GM12878 (cell line): ENCODE data around the gene IER5. TPM values are rescaled to one million over a fixed set of nuclear protein-coding genes. Genes with fewer than 3 reads are reported as not detected.

Experiments
- ATAC-seq: fragments of 200-7000 bp; cut with Tn5 transposase; 3 replicates; pipeline ENCODE4 v1.9.1; 2020; ENCODE audit warnings: mild to moderate bottlenecking, moderate library complexity
- BruUV-seq: library from RNA; stranded (reverse); fragments of 400-500 nt; replicated peaks from 2 replicates; lab custom pipeline; 2021; lab: Mats Ljungman, UMichigan
- CTCF ChIA-PET: fragments of 300-600 bp; sonication (Branson Sonifier 250); formaldehyde crosslinking; extraction: SDS; loops from one replicate; lab custom pipeline; 2021; ENCODE audit warnings: inconsistent platforms; lab: Yijun Ruan, JAX
- POLR2A ChIA-PET: fragments of 350-600 bp; formaldehyde crosslinking; extraction: SDS; loops from one replicate; lab custom pipeline; 2021; ENCODE audit warnings: inconsistent platforms; lab: Charles Lee
- RAD21 ChIA-PET: fragments of 300-600 bp; sonication (Branson Sonifier 250); formaldehyde crosslinking; loops from one replicate; lab custom pipeline; 2023; ENCODE audit warnings: antibody characterized with exemption; ENCODE audit not compliant: unreplicated experiment; lab: Charles Lee
- SMC1A ChIA-PET: fragments of 300-600 bp; sonication (Branson Sonifier 250); formaldehyde crosslinking; loops from one replicate; lab custom pipeline; 2023; ENCODE audit not compliant: unreplicated experiment, uncharacterized antibody; lab: Charles Lee
- DNase-seq: peaks from one replicate; pipeline ENCODE4 v3.0.0-alpha.2; 2011; ENCODE audit warnings: low read depth, low spot score
- FAIRE-seq: peaks from 3 replicates; lab custom pipeline; 2011; peaks lifted over from hg19 to GRCh38; lab: Jason Lieb, UNC
- H2AFZ ChIP-seq: 2 replicates; pipeline ENCODE4 v1.6.0; 2011; ENCODE audit warnings: low read depth, low read length, control low read depth; ENCODE audit not compliant: control insufficient read depth
- H3K27ac ChIP-seq: 2 replicates; pipeline ENCODE4 v1.5.1; 2011; ENCODE audit warnings: control low read depth; ENCODE audit not compliant: control insufficient read depth, insufficient read depth
- H3K27me3 ChIP-seq, 2 experiments: replicated peaks in 1 of 2; 2 replicates each; pipeline versions ENCODE4 v1.6.0 to v1.6.1; 2011; ENCODE audit warnings: low read length in 1 of 2; ENCODE audit not compliant: control insufficient read depth in 2 of 2, insufficient read depth in 2 of 2
- H3K36me3 ChIP-seq, 2 experiments: 2 replicates each; pipeline ENCODE4 v1.5.1; 2011; ENCODE audit warnings: low read length in 1 of 2; ENCODE audit not compliant: control insufficient read depth in 2 of 2, insufficient read depth in 2 of 2
- H3K4me1 ChIP-seq: 2 replicates; pipeline ENCODE4 v1.6.1; 2011; ENCODE audit warnings: mild to moderate bottlenecking, low read length, moderate library complexity, mixed read lengths; ENCODE audit not compliant: control insufficient read depth, insufficient read depth
- H3K4me2 ChIP-seq: 2 replicates; pipeline ENCODE4 v1.6.0; 2011; ENCODE audit warnings: control low read depth; ENCODE audit not compliant: control insufficient read depth, insufficient read depth
- H3K4me3 ChIP-seq: fragments of 200-600 bp; sonication (generic); 2 replicates; pipeline ENCODE4 v1.5.1; 2016
- H3K79me2 ChIP-seq: 2 replicates; pipeline ENCODE4 v1.6.0; 2011; ENCODE audit warnings: low read length; ENCODE audit not compliant: control insufficient read depth, insufficient read depth
- H3K9ac ChIP-seq: 2 replicates; pipeline ENCODE4 v1.8.0; 2011; ENCODE audit warnings: low read length, control low read depth, mixed read lengths; ENCODE audit not compliant: control insufficient read depth, insufficient read depth
- H3K9me3 ChIP-seq: replicated peaks from 3 replicates; pipeline ENCODE4 v1.5.1; 2011; ENCODE audit warnings: mild to moderate bottlenecking, low read length; ENCODE audit not compliant: control insufficient read depth, insufficient read depth
- H4K20me1 ChIP-seq: 2 replicates; pipeline ENCODE4 v1.6.0; 2011; ENCODE audit not compliant: control insufficient read depth, insufficient read depth
- ASH2L ChIP-seq: fragments of 300-600, 200-600 bp; sonication (generic); IDR thresholded peaks from 2 replicates; pipeline ENCODE4 v1.6.1; 2017; ENCODE audit warnings: low read depth, mild to moderate bottlenecking, borderline replicate concordance
- ATF7 ChIP-seq: fragments of 450-650 bp; IDR thresholded peaks from 2 replicates; pipeline ENCODE4 v1.6.1; 2016; ENCODE audit warnings: low read depth, mild to moderate bottlenecking
- BCL11A ChIP-seq: IDR thresholded peaks from 2 replicates; pipeline ENCODE4 v1.6.1; 2011; ENCODE audit warnings: low read depth, low read length
- CEBPB ChIP-seq, 2 experiments: fragments of 150-350 bp in 1 of 2; IDR thresholded peaks; 2 replicates each; pipeline ENCODE4 v1.6.1; 2012 to 2014; ENCODE audit warnings: low read depth in 2 of 2, low read length in 2 of 2, borderline replicate concordance in 1 of 2, inconsistent platforms in 1 of 2
- CREM ChIP-seq: IDR thresholded peaks from 2 replicates; pipeline ENCODE4 v1.6.1; 2014; ENCODE audit warnings: antibody characterized with exemption, low read depth
- EED ChIP-seq: sonication (generic); IDR thresholded peaks from 2 replicates; pipeline ENCODE4 v1.6.1; 2016; ENCODE audit warnings: antibody characterized with exemption, low read depth
- GATAD2B ChIP-seq: fragments of 450-650 bp; conservative IDR thresholded peaks from 2 replicates; pipeline ENCODE4 v1.6.1; 2017; ENCODE audit warnings: low read depth, mild to moderate bottlenecking, moderate library complexity
- HDGF ChIP-seq: fragments of 450-650 bp; IDR thresholded peaks from 2 replicates; pipeline ENCODE4 v1.6.1; 2016; ENCODE audit warnings: antibody characterized with exemption
- IKZF1 ChIP-seq: fragments of 450-650 bp; conservative IDR thresholded peaks from 2 replicates; pipeline ENCODE4 v1.6.1; 2017; ENCODE audit warnings: antibody characterized with exemption, mild to moderate bottlenecking
- KDM1A ChIP-seq: fragments of 200-600 bp; sonication (generic); IDR thresholded peaks from 2 replicates; pipeline ENCODE4 v1.6.1; 2016; ENCODE audit warnings: borderline replicate concordance
- NR2C1 ChIP-seq: fragments of 450-650 bp; IDR thresholded peaks from 2 replicates; pipeline ENCODE4 v1.6.1; 2017; ENCODE audit warnings: antibody characterized with exemption, mild to moderate bottlenecking, moderate library complexity
- NR2F1 ChIP-seq: fragments of 450-650 bp; conservative IDR thresholded peaks from 2 replicates; pipeline ENCODE4 v1.6.1; 2017; ENCODE audit warnings: mild to moderate bottlenecking
- SMAD1 ChIP-seq: fragments of 450-650 bp; IDR thresholded peaks from 2 replicates; pipeline ENCODE4 v1.6.1; 2018; ENCODE audit warnings: mild to moderate bottlenecking, low read depth; ENCODE audit not compliant: partially characterized antibody
- ZNF274 ChIP-seq: IDR thresholded peaks from one replicate; pipeline ENCODE4 v1.8.0; 2011; ENCODE audit not compliant: insufficient read length, insufficient read depth
- WGBS: methylation state at CpG from one replicate; pipeline ENCODE4 v1.1.6; 2016; ENCODE audit warnings: low lambda C conversion rate; ENCODE audit not compliant: insufficient replicate concordance, insufficient coverage; ENCODE audit errors: missing lambda C conversion rate; 5-methylcytosine and 5-hydroxymethylcytosine counted together
- in situ Hi-C: fragments of 300-500 bp; cut with MboI; formaldehyde crosslinking; loops from 9 replicates; pipeline ENCODE4 v1.14.3; 2018; ENCODE audit warnings: mixed read lengths
- intact Hi-C: fragments of 100-400 bp; cut with micrococcal nuclease; formaldehyde crosslinking; loops from one replicate; pipeline ENCODE4 v1.14.2; 2022; ENCODE audit not compliant: unreplicated experiment
- polyA plus RNA-seq, 11 experiments: library from polyadenylated mRNA; depleted of rRNA in 4 of 11; unstranded in 6 of 11; stranded (reverse) in 5 of 11; fragments of >200 nt; fragmentation: Nextera tagmentation in 4 of 11; fragmentation: Illumina TruSeq in 1 of 11; extraction: Ambion mirVana in 4 of 11; extraction: Trizol in 1 of 11; gene quantifications; 1 replicate in 1 of 11; 2 replicates in 10 of 11; pipeline versions ENCODE4 v1.2.1 to v1.2.3, GENCODE V29; 2011 to 2016; ENCODE audit warnings: inconsistent platforms in 2 of 11, missing spikeins in 2 of 11, low read depth in 1 of 11
- total RNA-seq, 4 experiments: library from RNA; depleted of rRNA in 3 of 4; stranded (reverse); fragments of >200 nt in 3 of 4; fragmentation: Illumina TruSeq in 1 of 4; extraction: Trizol in 1 of 4; gene quantifications; 2 replicates each; pipeline versions ENCODE4 v1.2.1 to v1.2.3, GENCODE V29; 2013 to 2021
- TF ChIP-seq, protein P1 (sequence below): fragments of 450-650 bp; formaldehyde crosslinking; IDR thresholded peaks from 2 replicates; pipeline ENCODE4 v1.5.0; 2022; ENCODE audit warnings: mild to moderate bottlenecking, missing genetic modification characterization
- TF ChIP-seq, protein P2 (sequence below): IDR thresholded peaks from 2 replicates; pipeline ENCODE4 v1.6.1; 2012; ENCODE audit warnings: improper control_type of control experiment, low read depth, low read length; ENCODE audit not compliant: insufficient replicate concordance

IER5 gene
- total and polyA plus RNA-seq, 10 of the 15 experiments (the other 5 are each of a cell fraction or from before 2014, with no cell fraction given), result 4.3 to 75.2 (median 30.5) TPM

DNA sequence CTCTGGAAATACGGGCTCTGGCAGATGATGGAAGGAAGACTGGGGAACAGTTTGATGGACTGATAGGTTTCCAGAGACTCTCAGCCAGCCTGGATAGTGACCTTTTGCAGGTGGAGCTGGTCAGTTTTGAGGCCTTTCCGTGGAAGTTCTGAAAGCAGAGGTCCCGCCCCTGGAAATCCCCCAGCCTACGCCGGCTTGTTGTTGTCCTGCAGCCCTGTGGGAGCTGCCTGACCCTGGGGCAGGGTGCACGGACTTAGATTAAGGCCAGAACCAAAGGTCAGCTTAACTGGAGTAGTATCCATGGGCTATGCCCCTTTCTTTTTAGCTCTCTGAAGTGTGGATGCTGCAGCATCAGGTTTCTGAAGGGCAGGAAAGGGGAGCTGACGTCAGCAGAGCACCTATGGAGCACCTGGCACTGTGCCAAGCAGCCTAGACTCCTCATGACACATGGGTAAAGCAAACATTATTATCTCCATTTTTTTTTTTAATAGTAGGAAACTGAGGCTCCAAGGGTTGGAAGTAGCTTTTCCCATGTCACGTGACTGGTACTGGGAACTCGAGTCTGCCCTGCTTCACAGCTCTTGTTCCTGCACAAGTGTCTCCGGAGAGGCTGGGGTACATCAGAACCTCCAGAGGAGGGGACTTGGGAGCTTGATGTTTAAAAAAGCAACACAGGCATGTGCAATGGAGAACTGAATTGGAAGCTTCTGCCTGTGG is 38.5 kb downstream of the IER5 start:
- H2AFZ ChIP-seq, result no peak overlapping the region
- 56% methylated on average over 10 of the region's 10 CpGs for WGBS
- POLR2A ChIA-PET, result interaction anchor here (0.6 to 8.2 kb wide), 15 partner anchors 9 to 306 kb away, joined by 3 to 256 read pairs (median 4); partner anchors contain the start of gene IER5
- H3K4me1 ChIP-seq, result peaks cover 65% of the 10 kb centered on the region
- H3K9me3 ChIP-seq, result no peaks in the 10 kb centered on the region
- no TSS peak for BruUV-seq
- H4K20me1 ChIP-seq, result no peaks in the 10 kb centered on the region
- H3K79me2 ChIP-seq, result peaks cover 9% of the 10 kb centered on the region
- DNase-seq, result no peak
- no peak for FAIRE-seq
- H3K4me3 ChIP-seq, result no peak overlapping the region
- H3K27me3 ChIP-seq, result no peaks in the 10 kb centered on the region
- SMC1A ChIA-PET, result interaction anchor here (1.1 to 36.3 kb wide), 9 partner anchors 9 to 92 kb away, joined by 3 to 1399 read pairs (median 6); partner anchors contain the start of gene IER5
- in situ Hi-C loops (no loop called here), intact Hi-C loops (no loop called here)
- H3K36me3 ChIP-seq, result no peaks in the 10 kb centered on the region
- no peak overlapping the region for H3K9ac ChIP-seq
- RAD21 ChIA-PET, result interaction anchor here (0.6 to 21.2 kb wide), 11 partner anchors 9 to 245 kb away, joined by 3 to 966 read pairs (median 5); partner anchors contain the start of gene IER5
- CTCF ChIA-PET, result interaction anchor here (0.6 to 36.6 kb wide), 7 partner anchors 15 to 304 kb away, joined by 3 to 1067 read pairs (median 5); partner anchors contain the start of gene IER5
- no peak overlapping the region for H3K27ac ChIP-seq
- no peak for ATAC-seq
- 0 out of 2 replicates have a peak overlapping the region, but pooled peaks have one; percentile 20 for H3K4me2 ChIP-seq
- TF ChIP-seq NR2F1 (peak; percentile 87), CEBPB (IDR thresholded peaks at IDR 0.05; ENCODE audit: borderline replicate concordance in 1 of 2, low read depth in 2 of 2, low read length in 2 of 2) (no peak), ZNF274 (no peak), NR2C1 (no peak), ATF7 (no peak), HDGF (no peak), SMAD1 (peak; percentile 95), BCL11A (no peak), KDM1A (no peak), IKZF1 (peak; percentile 69), EED (peak; percentile 18; the same call in 1 of the 2 replicates), ASH2L (no peak), CREM (peak; percentile 48; the same call in 1 of the 2 replicates), GATAD2B (0 out of 2 replicates have a peak, but pooled peaks have one; percentile 30)
- TF ChIP-seq, protein P1, sequence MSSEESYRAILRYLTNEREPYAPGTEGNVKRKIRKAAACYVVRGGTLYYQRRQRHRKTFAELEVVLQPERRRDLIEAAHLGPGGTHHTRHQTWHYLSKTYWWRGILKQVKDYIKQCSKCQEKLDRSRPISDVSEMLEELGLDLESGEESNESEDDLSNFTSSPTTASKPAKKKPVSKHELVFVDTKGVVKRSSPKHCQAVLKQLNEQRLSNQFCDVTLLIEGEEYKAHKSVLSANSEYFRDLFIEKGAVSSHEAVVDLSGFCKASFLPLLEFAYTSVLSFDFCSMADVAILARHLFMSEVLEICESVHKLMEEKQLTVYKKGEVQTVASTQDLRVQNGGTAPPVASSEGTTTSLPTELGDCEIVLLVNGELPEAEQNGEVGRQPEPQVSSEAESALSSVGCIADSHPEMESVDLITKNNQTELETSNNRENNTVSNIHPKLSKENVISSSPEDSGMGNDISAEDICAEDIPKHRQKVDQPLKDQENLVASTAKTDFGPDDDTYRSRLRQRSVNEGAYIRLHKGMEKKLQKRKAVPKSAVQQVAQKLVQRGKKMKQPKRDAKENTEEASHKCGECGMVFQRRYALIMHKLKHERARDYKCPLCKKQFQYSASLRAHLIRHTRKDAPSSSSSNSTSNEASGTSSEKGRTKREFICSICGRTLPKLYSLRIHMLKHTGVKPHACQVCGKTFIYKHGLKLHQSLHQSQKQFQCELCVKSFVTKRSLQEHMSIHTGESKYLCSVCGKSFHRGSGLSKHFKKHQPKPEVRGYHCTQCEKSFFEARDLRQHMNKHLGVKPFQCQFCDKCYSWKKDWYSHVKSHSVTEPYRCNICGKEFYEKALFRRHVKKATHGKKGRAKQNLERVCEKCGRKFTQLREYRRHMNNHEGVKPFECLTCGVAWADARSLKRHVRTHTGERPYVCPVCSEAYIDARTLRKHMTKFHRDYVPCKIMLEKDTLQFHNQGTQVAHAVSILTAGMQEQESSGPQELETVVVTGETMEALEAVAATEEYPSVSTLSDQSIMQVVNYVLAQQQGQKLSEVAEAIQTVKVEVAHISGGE (CRISPR knock-in tag), result no peak
- TF ChIP-seq, protein P2, sequence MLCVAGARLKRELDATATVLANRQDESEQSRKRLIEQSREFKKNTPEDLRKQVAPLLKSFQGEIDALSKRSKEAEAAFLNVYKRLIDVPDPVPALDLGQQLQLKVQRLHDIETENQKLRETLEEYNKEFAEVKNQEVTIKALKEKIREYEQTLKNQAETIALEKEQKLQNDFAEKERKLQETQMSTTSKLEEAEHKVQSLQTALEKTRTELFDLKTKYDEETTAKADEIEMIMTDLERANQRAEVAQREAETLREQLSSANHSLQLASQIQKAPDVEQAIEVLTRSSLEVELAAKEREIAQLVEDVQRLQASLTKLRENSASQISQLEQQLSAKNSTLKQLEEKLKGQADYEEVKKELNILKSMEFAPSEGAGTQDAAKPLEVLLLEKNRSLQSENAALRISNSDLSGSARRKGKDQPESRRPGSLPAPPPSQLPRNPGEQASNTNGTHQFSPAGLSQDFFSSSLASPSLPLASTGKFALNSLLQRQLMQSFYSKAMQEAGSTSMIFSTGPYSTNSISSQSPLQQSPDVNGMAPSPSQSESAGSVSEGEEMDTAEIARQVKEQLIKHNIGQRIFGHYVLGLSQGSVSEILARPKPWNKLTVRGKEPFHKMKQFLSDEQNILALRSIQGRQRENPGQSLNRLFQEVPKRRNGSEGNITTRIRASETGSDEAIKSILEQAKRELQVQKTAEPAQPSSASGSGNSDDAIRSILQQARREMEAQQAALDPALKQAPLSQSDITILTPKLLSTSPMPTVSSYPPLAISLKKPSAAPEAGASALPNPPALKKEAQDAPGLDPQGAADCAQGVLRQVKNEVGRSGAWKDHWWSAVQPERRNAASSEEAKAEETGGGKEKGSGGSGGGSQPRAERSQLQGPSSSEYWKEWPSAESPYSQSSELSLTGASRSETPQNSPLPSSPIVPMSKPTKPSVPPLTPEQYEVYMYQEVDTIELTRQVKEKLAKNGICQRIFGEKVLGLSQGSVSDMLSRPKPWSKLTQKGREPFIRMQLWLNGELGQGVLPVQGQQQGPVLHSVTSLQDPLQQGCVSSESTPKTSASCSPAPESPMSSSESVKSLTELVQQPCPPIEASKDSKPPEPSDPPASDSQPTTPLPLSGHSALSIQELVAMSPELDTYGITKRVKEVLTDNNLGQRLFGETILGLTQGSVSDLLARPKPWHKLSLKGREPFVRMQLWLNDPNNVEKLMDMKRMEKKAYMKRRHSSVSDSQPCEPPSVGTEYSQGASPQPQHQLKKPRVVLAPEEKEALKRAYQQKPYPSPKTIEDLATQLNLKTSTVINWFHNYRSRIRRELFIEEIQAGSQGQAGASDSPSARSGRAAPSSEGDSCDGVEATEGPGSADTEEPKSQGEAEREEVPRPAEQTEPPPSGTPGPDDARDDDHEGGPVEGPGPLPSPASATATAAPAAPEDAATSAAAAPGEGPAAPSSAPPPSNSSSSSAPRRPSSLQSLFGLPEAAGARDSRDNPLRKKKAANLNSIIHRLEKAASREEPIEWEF, result no peak
